A549 (cell line): ENCODE data around the gene PTPRN2.

Source experiments
- ESRRA ChIP-seq: fragments of 150-350 bp; IDR thresholded peaks from 2 replicates; pipeline ENCODE4 v1.6.1; 2014; ENCODE audit warnings: mild to moderate bottlenecking, low read length, borderline replicate concordance
- MYC ChIP-seq: IDR thresholded peaks from 2 replicates; pipeline ENCODE4 v1.6.1; 2012; ENCODE audit warnings: mild to moderate bottlenecking, inconsistent platforms, low read length, improper control_type of control experiment, borderline replicate concordance
- NFE2L2 ChIP-seq: fragments of 150-350 bp; conservative IDR thresholded peaks from 2 replicates; pipeline ENCODE4 v1.6.1; 2014; ENCODE audit warnings: low read length
- POLR2A ChIP-seq: IDR thresholded peaks from 2 replicates; pipeline ENCODE4 v1.6.1; 2012; ENCODE audit warnings: mild to moderate bottlenecking, low read length
- RCOR1 ChIP-seq: fragments of 150-350 bp; IDR thresholded peaks from 2 replicates; pipeline ENCODE4 v1.6.1; 2014; ENCODE audit warnings: antibody characterized with exemption, low read length, low read depth
- SMC3 ChIP-seq: fragments of >200 bp; sonication (Bioruptor Twin); formaldehyde crosslinking; IDR thresholded peaks from 3 replicates; pipeline ENCODE4 v1.6.1; 2018; ENCODE audit warnings: inconsistent platforms
- TF ChIP-seq, protein P1 (sequence below): fragments of >200 bp; sonication (Bioruptor Twin); formaldehyde crosslinking; IDR thresholded peaks from 3 replicates; pipeline ENCODE4 v1.5.1; 2016
- TF ChIP-seq, protein P2 (sequence below): IDR thresholded peaks from 2 replicates; pipeline ENCODE4 v1.6.1; 2012
- TF ChIP-seq, protein P3 (sequence below): fragments of 250-450 bp; sonication (Bioruptor Pico); IDR thresholded peaks from 2 replicates; pipeline ENCODE4 v1.5.0; 2021; ENCODE audit warnings: mild to moderate bottlenecking, moderate library complexity, borderline replicate concordance
- TF ChIP-seq, protein P4 (sequence below): fragments of 450-650 bp; IDR thresholded peaks from 2 replicates; pipeline ENCODE4 v1.6.1; 2014; ENCODE audit warnings: antibody characterized with exemption

DNA sequence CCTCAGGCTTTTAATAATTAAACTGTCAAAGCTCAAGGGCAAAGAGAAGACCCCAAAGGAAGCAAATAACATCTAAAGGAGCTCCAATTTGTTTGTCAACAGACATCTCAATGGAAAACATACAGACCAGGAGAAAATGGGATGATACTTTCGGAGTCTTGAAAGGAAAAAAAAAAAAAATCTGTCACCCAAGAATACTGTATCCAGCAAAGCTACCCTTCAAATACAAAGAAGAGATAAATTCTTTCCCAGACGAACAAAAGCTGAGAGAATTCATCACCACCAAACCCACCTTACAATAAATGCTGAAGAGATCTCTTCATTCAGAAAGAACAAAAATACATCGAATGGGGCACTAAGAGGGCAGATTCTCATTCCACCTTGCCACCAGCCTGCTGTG, 232.8 kb downstream of the PTPRN2 start:
- TF ChIP-seq ESRRA (no peak), RCOR1 (no peak), NFE2L2 (no peak), POLR2A (no peak), MYC (no peak), SMC3 (no peak)
- TF ChIP-seq, protein P1, sequence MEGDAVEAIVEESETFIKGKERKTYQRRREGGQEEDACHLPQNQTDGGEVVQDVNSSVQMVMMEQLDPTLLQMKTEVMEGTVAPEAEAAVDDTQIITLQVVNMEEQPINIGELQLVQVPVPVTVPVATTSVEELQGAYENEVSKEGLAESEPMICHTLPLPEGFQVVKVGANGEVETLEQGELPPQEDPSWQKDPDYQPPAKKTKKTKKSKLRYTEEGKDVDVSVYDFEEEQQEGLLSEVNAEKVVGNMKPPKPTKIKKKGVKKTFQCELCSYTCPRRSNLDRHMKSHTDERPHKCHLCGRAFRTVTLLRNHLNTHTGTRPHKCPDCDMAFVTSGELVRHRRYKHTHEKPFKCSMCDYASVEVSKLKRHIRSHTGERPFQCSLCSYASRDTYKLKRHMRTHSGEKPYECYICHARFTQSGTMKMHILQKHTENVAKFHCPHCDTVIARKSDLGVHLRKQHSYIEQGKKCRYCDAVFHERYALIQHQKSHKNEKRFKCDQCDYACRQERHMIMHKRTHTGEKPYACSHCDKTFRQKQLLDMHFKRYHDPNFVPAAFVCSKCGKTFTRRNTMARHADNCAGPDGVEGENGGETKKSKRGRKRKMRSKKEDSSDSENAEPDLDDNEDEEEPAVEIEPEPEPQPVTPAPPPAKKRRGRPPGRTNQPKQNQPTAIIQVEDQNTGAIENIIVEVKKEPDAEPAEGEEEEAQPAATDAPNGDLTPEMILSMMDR, result no peak
- TF ChIP-seq, protein P2, sequence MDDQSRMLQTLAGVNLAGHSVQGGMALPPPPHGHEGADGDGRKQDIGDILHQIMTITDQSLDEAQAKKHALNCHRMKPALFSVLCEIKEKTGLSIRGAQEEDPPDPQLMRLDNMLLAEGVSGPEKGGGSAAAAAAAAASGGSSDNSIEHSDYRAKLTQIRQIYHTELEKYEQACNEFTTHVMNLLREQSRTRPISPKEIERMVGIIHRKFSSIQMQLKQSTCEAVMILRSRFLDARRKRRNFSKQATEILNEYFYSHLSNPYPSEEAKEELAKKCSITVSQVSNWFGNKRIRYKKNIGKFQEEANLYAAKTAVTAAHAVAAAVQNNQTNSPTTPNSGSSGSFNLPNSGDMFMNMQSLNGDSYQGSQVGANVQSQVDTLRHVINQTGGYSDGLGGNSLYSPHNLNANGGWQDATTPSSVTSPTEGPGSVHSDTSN, result no peak
- TF ChIP-seq, protein P3, sequence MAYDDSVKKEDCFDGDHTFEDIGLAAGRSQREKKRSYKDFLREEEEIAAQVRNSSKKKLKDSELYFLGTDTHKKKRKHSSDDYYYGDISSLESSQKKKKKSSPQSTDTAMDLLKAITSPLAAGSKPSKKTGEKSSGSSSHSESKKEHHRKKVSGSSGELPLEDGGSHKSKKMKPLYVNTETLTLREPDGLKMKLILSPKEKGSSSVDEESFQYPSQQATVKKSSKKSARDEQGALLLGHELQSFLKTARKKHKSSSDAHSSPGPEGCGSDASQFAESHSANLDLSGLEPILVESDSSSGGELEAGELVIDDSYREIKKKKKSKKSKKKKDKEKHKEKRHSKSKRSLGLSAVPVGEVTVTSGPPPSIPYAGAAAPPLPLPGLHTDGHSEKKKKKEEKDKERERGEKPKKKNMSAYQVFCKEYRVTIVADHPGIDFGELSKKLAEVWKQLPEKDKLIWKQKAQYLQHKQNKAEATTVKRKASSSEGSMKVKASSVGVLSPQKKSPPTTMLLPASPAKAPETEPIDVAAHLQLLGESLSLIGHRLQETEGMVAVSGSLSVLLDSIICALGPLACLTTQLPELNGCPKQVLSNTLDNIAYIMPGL, result no peak
- TF ChIP-seq, protein P4, sequence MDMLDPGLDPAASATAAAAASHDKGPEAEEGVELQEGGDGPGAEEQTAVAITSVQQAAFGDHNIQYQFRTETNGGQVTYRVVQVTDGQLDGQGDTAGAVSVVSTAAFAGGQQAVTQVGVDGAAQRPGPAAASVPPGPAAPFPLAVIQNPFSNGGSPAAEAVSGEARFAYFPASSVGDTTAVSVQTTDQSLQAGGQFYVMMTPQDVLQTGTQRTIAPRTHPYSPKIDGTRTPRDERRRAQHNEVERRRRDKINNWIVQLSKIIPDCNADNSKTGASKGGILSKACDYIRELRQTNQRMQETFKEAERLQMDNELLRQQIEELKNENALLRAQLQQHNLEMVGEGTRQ, result no peak
